KMS-11 (cell line): ENCODE data around the gene FKBP5.

Source experiments
- H2AFZ ChIP-seq: fragments of 200-600 bp; sonication (generic); 2 replicates; pipeline ENCODE4 v1.6.1; 2016; ENCODE audit warnings: antibody characterized with exemption, mixed run types, low read depth
- H3K27ac ChIP-seq: fragments of 200-600 bp; sonication (generic); 2 replicates; pipeline ENCODE4 v1.6.1; 2016; ENCODE audit warnings: mild to moderate bottlenecking, mixed run types
- H3K27me3 ChIP-seq: fragments of 200-600 bp; sonication (generic); 2 replicates; pipeline ENCODE4 v1.6.1; 2017; ENCODE audit warnings: mild to moderate bottlenecking, low read depth, mixed run types, moderate library complexity; ENCODE audit not compliant: insufficient read depth
- H3K36me3 ChIP-seq: fragments of 200-600 bp; sonication (generic); 2 replicates; pipeline ENCODE4 v1.6.1; 2017; ENCODE audit warnings: mild to moderate bottlenecking, mixed run types; ENCODE audit not compliant: insufficient read depth
- H3K4me1 ChIP-seq: fragments of 200-600 bp; sonication (generic); 2 replicates; pipeline ENCODE4 v1.6.1; 2016; ENCODE audit warnings: mild to moderate bottlenecking, low read depth, mixed run types; ENCODE audit not compliant: poor library complexity, severe bottlenecking
- H3K4me2 ChIP-seq: fragments of 200-600 bp; sonication (generic); 2 replicates; pipeline ENCODE4 v1.7.0; 2016; ENCODE audit warnings: mild to moderate bottlenecking, mixed run types
- H3K4me3 ChIP-seq: fragments of 200-600 bp; sonication (generic); IDR thresholded peaks from 2 replicates; pipeline ENCODE4 v1.6.1; 2017; ENCODE audit warnings: low read depth, low read length, mixed read lengths; ENCODE audit not compliant: insufficient read depth
- H3K79me2 ChIP-seq: fragments of 200-600 bp; sonication (generic); 2 replicates; pipeline ENCODE4 v1.6.1; 2016; ENCODE audit warnings: low read depth, mixed run types; ENCODE audit not compliant: insufficient read depth
- H3K9ac ChIP-seq: fragments of 200-600 bp; sonication (generic); 2 replicates; pipeline ENCODE4 v1.6.1; 2016; ENCODE audit warnings: mild to moderate bottlenecking, mixed run types
- H4K20me1 ChIP-seq: fragments of 200-600 bp; sonication (generic); 2 replicates; pipeline ENCODE4 v1.6.1; 2016; ENCODE audit warnings: mild to moderate bottlenecking, mixed run types; ENCODE audit not compliant: insufficient read depth
- CTCF ChIP-seq: fragments of 200-600 bp; sonication (generic); conservative IDR thresholded peaks from 2 replicates; pipeline ENCODE4 v1.6.1; 2017; ENCODE audit warnings: low read depth, mild to moderate bottlenecking, antibody characterized with exemption, low read length, moderate library complexity, mixed read lengths

FKBP5 gene

DNA sequence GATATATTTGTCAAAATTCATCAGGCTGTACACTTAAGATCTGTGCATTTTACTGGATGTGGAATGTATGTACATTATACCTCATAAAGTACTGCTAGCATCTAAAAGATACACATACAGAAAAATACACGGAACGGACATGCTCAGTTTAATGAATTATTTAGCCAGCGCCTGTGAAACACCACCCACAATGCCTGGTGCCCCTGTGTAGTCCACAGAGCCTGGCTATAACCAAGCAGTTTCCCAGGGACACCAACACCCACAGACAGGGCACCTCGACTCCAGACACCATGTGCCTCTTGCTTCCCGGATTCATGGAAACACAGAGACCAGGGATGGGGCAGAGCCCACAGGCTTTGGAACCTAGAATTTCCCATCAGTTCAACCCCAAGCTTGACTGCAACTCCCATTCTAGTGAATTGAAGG is 30.7 kb upstream of the FKBP5 start:
- Histone ChIP-seq H3K27me3 (no peaks in the 10 kb centered on the region), H3K4me3 (no peak overlapping the region), H3K9ac (no peak overlapping the region), H3K4me1 (peaks cover 30% of the 10 kb centered on the region), H2AFZ (peak overlapping the region; percentile 25; the same call in 1 of the 2 replicates), H3K36me3 (no peaks in the 10 kb centered on the region), H3K79me2 (no peaks in the 10 kb centered on the region), H3K4me2 (peak overlapping the region; percentile 29; the same call in 1 of the 2 replicates), H4K20me1 (no peaks in the 10 kb centered on the region), H3K27ac (no peak overlapping the region)
- no peak for TF ChIP-seq CTCF

GRCh38 chr6:35718911-35719381 is 30.2 kb upstream of the FKBP5 start:
- Histone ChIP-seq H3K36me3 (no peaks in the 10 kb centered on the region), H3K79me2 (no peaks in the 10 kb centered on the region), H4K20me1 (no peaks in the 10 kb centered on the region), H3K4me1 (peaks cover 30% of the 10 kb centered on the region), H3K4me3 (no peak overlapping the region), H2AFZ (peak overlapping the region; percentile 25; the same call in 1 of the 2 replicates), H3K9ac (no peak overlapping the region), H3K4me2 (peak overlapping the region; percentile 29), H3K27me3 (no peaks in the 10 kb centered on the region), H3K27ac (no peak overlapping the region)
- TF ChIP-seq CTCF: no peak

- Histone ChIP-seq H3K79me2 (no peaks in the 10 kb centered on the region), H3K4me3 (no peak overlapping the region), H3K36me3 (no peaks in the 10 kb centered on the region), H3K9ac (no peak overlapping the region), H3K4me1 (peaks cover 26% of the 10 kb centered on the region), H3K27me3 (no peaks in the 10 kb centered on the region), H3K27ac (no peak overlapping the region), H3K4me2 (peak overlapping the region; percentile 29), H2AFZ (peak overlapping the region; percentile 25; the same call in 1 of the 2 replicates), H4K20me1 (no peaks in the 10 kb centered on the region)
- no peak for TF ChIP-seq CTCF
Observed at GRCh38 chr6:35718375-35718736, 29.6 kb upstream of the FKBP5 start.

DNA sequence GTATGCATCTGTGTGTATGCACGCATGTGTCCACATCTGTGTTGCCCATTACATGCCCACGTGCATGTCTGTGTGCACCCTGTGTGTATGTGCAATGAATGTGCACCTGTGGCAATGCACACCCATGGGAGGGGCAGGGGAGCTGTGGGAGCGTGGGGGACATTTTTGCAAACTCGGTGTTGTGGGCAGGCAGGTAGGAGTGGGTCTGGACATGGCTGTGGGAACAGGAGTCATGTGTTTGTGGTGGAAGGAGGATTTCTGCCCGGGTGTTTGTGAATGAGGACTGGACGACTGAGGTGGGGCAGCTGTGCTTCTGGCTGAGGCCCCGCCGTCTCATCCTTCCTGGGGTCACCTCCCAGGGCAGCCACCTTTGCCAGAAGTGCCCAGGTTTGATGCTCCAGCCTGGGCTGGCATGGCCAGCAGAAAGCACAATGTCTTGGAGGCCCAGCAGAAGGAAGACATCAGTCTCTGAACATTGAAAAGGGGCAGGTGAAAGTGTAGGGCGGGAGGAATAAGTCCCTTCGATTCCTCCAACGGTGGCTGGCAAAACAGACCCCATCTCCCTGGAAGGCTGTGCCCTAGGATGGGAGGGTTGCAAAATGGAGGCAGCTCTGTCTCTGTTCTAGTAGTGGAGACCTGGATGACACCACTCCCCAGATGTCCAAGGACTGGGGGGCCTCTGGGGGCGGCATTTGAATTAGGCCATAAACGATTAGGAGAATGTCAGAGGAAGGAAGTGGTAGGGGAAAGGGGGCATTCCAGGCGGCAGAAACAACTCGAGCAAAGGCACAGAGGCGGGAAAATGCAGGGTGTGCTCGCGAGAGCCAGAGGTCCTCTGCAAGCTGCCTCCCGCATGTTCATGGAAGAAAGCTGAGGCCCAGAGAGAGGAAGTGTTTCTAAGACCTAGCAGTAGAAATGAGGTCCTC is 29.0 kb upstream of the FKBP5 start:
- no peaks in the 10 kb centered on the region for H4K20me1 ChIP-seq

More for the DNA sequence above, 29.0 kb upstream of the FKBP5 start:
- Histone ChIP-seq H2AFZ (no peak overlapping the region), H3K79me2 (no peaks in the 10 kb centered on the region), H3K36me3 (no peaks in the 10 kb centered on the region), H3K27ac (no peak overlapping the region), H3K4me3 (no peak overlapping the region), H3K4me2 (no peak overlapping the region), H3K27me3 (no peaks in the 10 kb centered on the region), H3K4me1 (peaks cover 24% of the 10 kb centered on the region), H3K9ac (no peak overlapping the region)
- TF ChIP-seq CTCF: no peak
